ENCODE results near the gene EMC7. TPM values are rescaled to one million over a fixed set of nuclear protein-coding genes. Genes with fewer than 3 reads are reported as not detected.

The EMC7 gene
- total RNA-seq, 1 experiment from 2014 or later: 32.1 TPM

- TF ChIP-seq ZNF532 (CRISPR knock-in tag; IDR thresholded peaks at IDR 0.05; ENCODE audit: borderline replicate concordance): no peak
- no peak for TF ChIP-seq FOXP1 (CRISPR knock-in tag; IDR thresholded peaks at IDR 0.05; ENCODE audit: borderline replicate concordance)
- no peak for TF ChIP-seq AR (CRISPR knock-in tag; IDR thresholded peaks at IDR 0.05)
- TF ChIP-seq TP53 (CRISPR knock-in tag; IDR thresholded peaks at IDR 0.05): no peak
- TF ChIP-seq EMX1 (CRISPR knock-in tag; IDR thresholded peaks at IDR 0.05): no peak
These were observed 12.6 kb upstream of the EMC7 start (continued) for GRCh38 chr15:34114215-34114614.

- ATAC-seq: no peak
- Mint-ChIP-seq H3K27ac (no peak overlapping the region), H3K27me3 (ENCODE audit: low read depth) (no peaks in the 10 kb centered on the region), H3K4me1 (peaks cover 6% of the 10 kb centered on the region), H3K36me3 (no peaks in the 10 kb centered on the region), H3K9me3 (no peaks in the 10 kb centered on the region), H3K4me3 (no peak overlapping the region)
- no peak for DNase-seq (ENCODE audit: low spot score)
- ChIA-PET POLR2A (no interaction called here), CTCF (interaction anchor here (0.7 to 5.6 kb wide), 4 partner anchors 21 to 476 kb away, joined by 3 to 70 read pairs (median 6); partner anchors contain the start of gene KATNBL1)
- TF ChIP-seq MXD4 (CRISPR knock-in tag; IDR thresholded peaks at IDR 0.05; ENCODE audit: borderline replicate concordance): no peak
These were observed 9.8 kb upstream of the EMC7 start for GRCh38 chr15:34111488-34111887.

GRCh38 chr15:34109797-34110663 lies 8.4 kb upstream of the EMC7 start:
- TF ChIP-seq MAX (CRISPR knock-in tag; IDR thresholded peaks at IDR 0.05) (no peak), ZNF423 (CRISPR knock-in tag; IDR thresholded peaks at IDR 0.05) (no peak), NR1H2 (CRISPR knock-in tag; IDR thresholded peaks at IDR 0.05) (no peak), CTCF (IDR thresholded peaks at IDR 0.05) (peak; percentile 49; the same call in 1 of the 2 replicates)
- Mint-ChIP-seq H3K36me3 (no peaks in the 10 kb centered on the region), H3K4me1 (peaks cover 6% of the 10 kb centered on the region), H3K9me3 (no peaks in the 10 kb centered on the region), H3K4me3 (no peak overlapping the region), H3K27ac (no peak overlapping the region), H3K27me3 (ENCODE audit: low read depth) (no peaks in the 10 kb centered on the region)
- ChIA-PET CTCF (interaction anchor here (0.6 to 5.6 kb wide), 53 partner anchors 8 to 485 kb away, joined by 3 to 70 read pairs (median 4); partner anchors contain the start of genes EMC7, GOLGA8B, KATNBL1 and LPCAT4), POLR2A (interaction anchor here (1.2 kb wide), 2 partner anchors 8 to 100 kb away, joined by 3 to 5 read pairs; partner anchors contain the start of genes EMC7, KATNBL1 and PGBD4)
- ATAC-seq: peak; percentile 73
- no peak for DNase-seq (ENCODE audit: low spot score)

Measured in WTC11 (cell line).